ENCODE results near the gene PTPN14.

GRCh38 chr1:214511639-214511998 lies 39.8 kb downstream of the PTPN14 start:
- TF ChIP-seq CTCF (conservative IDR thresholded peaks at IDR 0.05) = no peak
- TF ChIP-seq ZFX (IDR thresholded peaks at IDR 0.05) = no peak

Measured in C4-2B (cell line).